WTC11 (cell line): ENCODE data around the gene SLCO2A1. TPM values are rescaled to one million over a fixed set of nuclear protein-coding genes. Genes with fewer than 3 reads are reported as not detected.

Experiments used
- ATAC-seq: fragments of 200-7000 bp; cut with Tn5 transposase; 2 replicates; pipeline ENCODE4 v1.10.0; 2021; ENCODE audit warnings: mild to moderate bottlenecking, moderate library complexity
- CTCF ChIA-PET: fragments of 300-600 bp; sonication (Branson Sonifier 250); formaldehyde crosslinking; loops from one replicate; lab custom pipeline; 2021; ENCODE audit warnings: antibody characterized with exemption; lab: Charles Lee
- POLR2A ChIA-PET: fragments of 350-600 bp; sonication (Branson Sonifier 250); formaldehyde crosslinking; loops from one replicate; lab custom pipeline; 2021; ENCODE audit warnings: antibody characterized with exemption; lab: Charles Lee
- DNase-seq: peaks from one replicate; pipeline ENCODE4 v3.0.0; 2021; ENCODE audit warnings: low spot score
- H3K27ac Mint-ChIP-seq: 2 replicates; pipeline ENCODE4 v1.8.0; 2021; ENCODE audit warnings: mixed read lengths
- H3K27me3 Mint-ChIP-seq: 2 replicates; pipeline ENCODE4 v1.8.0; 2021; ENCODE audit warnings: low read depth, mild to moderate bottlenecking, moderate library complexity, mixed read lengths
- H3K36me3 Mint-ChIP-seq: 2 replicates; pipeline ENCODE4 v1.8.0; 2021; ENCODE audit warnings: mixed read lengths
- H3K4me1 Mint-ChIP-seq: 2 replicates; pipeline ENCODE4 v1.8.0; 2022; ENCODE audit warnings: mixed read lengths
- H3K4me3 Mint-ChIP-seq: 2 replicates; pipeline ENCODE4 v1.8.0; 2021; ENCODE audit warnings: mild to moderate bottlenecking, moderate library complexity, mixed read lengths
- H3K9me3 Mint-ChIP-seq: 2 replicates; pipeline ENCODE4 v1.8.0; 2021; ENCODE audit warnings: mixed read lengths
- ATF1 ChIP-seq: sonication (generic); formaldehyde crosslinking; IDR thresholded peaks from 2 replicates; pipeline ENCODE4 v1.8.1; 2023; ENCODE audit warnings: mild to moderate bottlenecking, moderate library complexity, missing genetic modification reagents
- CREM ChIP-seq: sonication (generic); formaldehyde crosslinking; IDR thresholded peaks from 2 replicates; pipeline ENCODE4 v1.8.1; 2022; ENCODE audit warnings: mild to moderate bottlenecking, missing genetic modification reagents, moderate library complexity
- NR3C1 ChIP-seq: sonication (generic); formaldehyde crosslinking; conservative IDR thresholded peaks from 2 replicates; pipeline ENCODE4 v1.8.1; 2023; ENCODE audit warnings: low read depth, mild to moderate bottlenecking, missing genetic modification reagents
- SMAD4 ChIP-seq: sonication (generic); formaldehyde crosslinking; IDR thresholded peaks from 2 replicates; pipeline ENCODE4 v1.8.0; 2022; ENCODE audit warnings: mild to moderate bottlenecking, missing genetic modification reagents
- SOX15 ChIP-seq: fragments of 250-450 bp; sonication (Bioruptor Pico); IDR thresholded peaks from 2 replicates; pipeline ENCODE4 v1.9.0; 2021; ENCODE audit warnings: mild to moderate bottlenecking
- TEAD1 ChIP-seq: sonication (generic); formaldehyde crosslinking; IDR thresholded peaks from 2 replicates; pipeline ENCODE4 v1.8.0; 2022; ENCODE audit warnings: mild to moderate bottlenecking, missing genetic modification reagents
- TEAD4 ChIP-seq: sonication (generic); formaldehyde crosslinking; IDR thresholded peaks from 2 replicates; pipeline ENCODE4 v1.8.0; 2022; ENCODE audit warnings: mild to moderate bottlenecking, missing genetic modification reagents
- TP53 ChIP-seq: sonication (generic); formaldehyde crosslinking; IDR thresholded peaks from 2 replicates; pipeline ENCODE4 v1.8.1; 2023; ENCODE audit warnings: mild to moderate bottlenecking, missing genetic modification reagents
- ZBTB21 ChIP-seq: sonication (generic); formaldehyde crosslinking; IDR thresholded peaks from 2 replicates; pipeline ENCODE4 v1.8.1; 2023; ENCODE audit warnings: mild to moderate bottlenecking, missing genetic modification reagents, borderline replicate concordance
- ZNF263 ChIP-seq: sonication (generic); formaldehyde crosslinking; IDR thresholded peaks from 2 replicates; pipeline ENCODE4 v1.8.1; 2022; ENCODE audit warnings: low read depth, mild to moderate bottlenecking, moderate library complexity, missing genetic modification reagents
- total RNA-seq: library from RNA; stranded (reverse); gene quantifications from 3 replicates; pipeline ENCODE4 v1.2.3, GENCODE V29; 2021
- TF ChIP-seq, protein P1 (sequence below): sonication (generic); formaldehyde crosslinking; IDR thresholded peaks from 2 replicates; pipeline ENCODE4 v1.8.1; 2023; ENCODE audit warnings: mild to moderate bottlenecking, missing genetic modification reagents
- TF ChIP-seq, protein P2 (sequence below): sonication (generic); formaldehyde crosslinking; IDR thresholded peaks from 2 replicates; pipeline ENCODE4 v1.8.0; 2022; ENCODE audit warnings: mild to moderate bottlenecking, missing genetic modification reagents
- TF ChIP-seq, protein P3 (sequence below): sonication (generic); formaldehyde crosslinking; IDR thresholded peaks from 2 replicates; pipeline ENCODE4 v1.8.1; 2023; ENCODE audit warnings: mild to moderate bottlenecking, missing genetic modification reagents
- TF ChIP-seq, protein P4 (sequence below): fragments of 250-450 bp; sonication (Bioruptor Pico); IDR thresholded peaks from 2 replicates; pipeline ENCODE4 v1.9.0; 2021; ENCODE audit warnings: mild to moderate bottlenecking, borderline replicate concordance
- TF ChIP-seq, protein P5 (sequence below): sonication (generic); formaldehyde crosslinking; IDR thresholded peaks from 2 replicates; pipeline ENCODE4 v1.8.1; 2023; ENCODE audit warnings: mild to moderate bottlenecking, missing genetic modification reagents, moderate library complexity

Gene SLCO2A1
- total RNA-seq, 1 experiment from 2014 or later, result 3.3 TPM

DNA sequence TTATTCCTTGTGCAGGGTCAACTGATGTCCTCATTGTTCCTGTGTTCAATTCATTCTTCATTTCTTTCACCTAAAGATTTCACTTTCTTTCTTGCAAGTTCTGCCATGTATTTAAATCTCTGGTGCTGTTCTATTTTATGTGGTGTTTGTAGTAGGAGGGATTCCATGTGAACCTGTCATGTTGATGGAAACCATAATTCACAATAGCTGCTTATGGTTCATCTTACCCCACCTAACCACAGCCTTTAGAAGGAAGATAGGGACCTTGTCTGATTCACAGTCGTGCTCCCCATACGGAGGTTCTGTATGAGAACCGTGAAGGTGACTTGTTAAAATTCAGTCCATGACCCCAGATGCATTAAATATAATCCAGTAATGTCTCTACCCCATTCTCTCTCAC lies 21.9 kb downstream of the SLCO2A1 start:
- DNase-seq, result no peak
- Mint-ChIP-seq H3K27me3 (peaks cover 4% of the 10 kb centered on the region), H3K4me3 (no peak overlapping the region), H3K27ac (no peak overlapping the region), H3K9me3 (peaks cover 24% of the 10 kb centered on the region), H3K36me3 (peaks cover 9% of the 10 kb centered on the region), H3K4me1 (no peaks in the 10 kb centered on the region)
- ChIA-PET POLR2A (no interaction called here), CTCF (no interaction called here)
- TF ChIP-seq, protein P1, sequence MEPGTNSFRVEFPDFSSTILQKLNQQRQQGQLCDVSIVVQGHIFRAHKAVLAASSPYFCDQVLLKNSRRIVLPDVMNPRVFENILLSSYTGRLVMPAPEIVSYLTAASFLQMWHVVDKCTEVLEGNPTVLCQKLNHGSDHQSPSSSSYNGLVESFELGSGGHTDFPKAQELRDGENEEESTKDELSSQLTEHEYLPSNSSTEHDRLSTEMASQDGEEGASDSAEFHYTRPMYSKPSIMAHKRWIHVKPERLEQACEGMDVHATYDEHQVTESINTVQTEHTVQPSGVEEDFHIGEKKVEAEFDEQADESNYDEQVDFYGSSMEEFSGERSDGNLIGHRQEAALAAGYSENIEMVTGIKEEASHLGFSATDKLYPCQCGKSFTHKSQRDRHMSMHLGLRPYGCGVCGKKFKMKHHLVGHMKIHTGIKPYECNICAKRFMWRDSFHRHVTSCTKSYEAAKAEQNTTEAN, result no peak
- TF ChIP-seq ZNF263, result no peak
- TF ChIP-seq, protein P2, sequence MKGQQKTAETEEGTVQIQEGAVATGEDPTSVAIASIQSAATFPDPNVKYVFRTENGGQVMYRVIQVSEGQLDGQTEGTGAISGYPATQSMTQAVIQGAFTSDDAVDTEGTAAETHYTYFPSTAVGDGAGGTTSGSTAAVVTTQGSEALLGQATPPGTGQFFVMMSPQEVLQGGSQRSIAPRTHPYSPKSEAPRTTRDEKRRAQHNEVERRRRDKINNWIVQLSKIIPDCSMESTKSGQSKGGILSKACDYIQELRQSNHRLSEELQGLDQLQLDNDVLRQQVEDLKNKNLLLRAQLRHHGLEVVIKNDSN, result no peak
- TF ChIP-seq, protein P3, sequence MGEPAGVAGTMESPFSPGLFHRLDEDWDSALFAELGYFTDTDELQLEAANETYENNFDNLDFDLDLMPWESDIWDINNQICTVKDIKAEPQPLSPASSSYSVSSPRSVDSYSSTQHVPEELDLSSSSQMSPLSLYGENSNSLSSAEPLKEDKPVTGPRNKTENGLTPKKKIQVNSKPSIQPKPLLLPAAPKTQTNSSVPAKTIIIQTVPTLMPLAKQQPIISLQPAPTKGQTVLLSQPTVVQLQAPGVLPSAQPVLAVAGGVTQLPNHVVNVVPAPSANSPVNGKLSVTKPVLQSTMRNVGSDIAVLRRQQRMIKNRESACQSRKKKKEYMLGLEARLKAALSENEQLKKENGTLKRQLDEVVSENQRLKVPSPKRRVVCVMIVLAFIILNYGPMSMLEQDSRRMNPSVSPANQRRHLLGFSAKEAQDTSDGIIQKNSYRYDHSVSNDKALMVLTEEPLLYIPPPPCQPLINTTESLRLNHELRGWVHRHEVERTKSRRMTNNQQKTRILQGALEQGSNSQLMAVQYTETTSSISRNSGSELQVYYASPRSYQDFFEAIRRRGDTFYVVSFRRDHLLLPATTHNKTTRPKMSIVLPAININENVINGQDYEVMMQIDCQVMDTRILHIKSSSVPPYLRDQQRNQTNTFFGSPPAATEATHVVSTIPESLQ (CRISPR knock-in tag), result no peak
- no peak for TF ChIP-seq TEAD1
- TF ChIP-seq ATF1 (CRISPR knock-in tag), result no peak
- TF ChIP-seq SMAD4, result no peak
- TF ChIP-seq, protein P4, sequence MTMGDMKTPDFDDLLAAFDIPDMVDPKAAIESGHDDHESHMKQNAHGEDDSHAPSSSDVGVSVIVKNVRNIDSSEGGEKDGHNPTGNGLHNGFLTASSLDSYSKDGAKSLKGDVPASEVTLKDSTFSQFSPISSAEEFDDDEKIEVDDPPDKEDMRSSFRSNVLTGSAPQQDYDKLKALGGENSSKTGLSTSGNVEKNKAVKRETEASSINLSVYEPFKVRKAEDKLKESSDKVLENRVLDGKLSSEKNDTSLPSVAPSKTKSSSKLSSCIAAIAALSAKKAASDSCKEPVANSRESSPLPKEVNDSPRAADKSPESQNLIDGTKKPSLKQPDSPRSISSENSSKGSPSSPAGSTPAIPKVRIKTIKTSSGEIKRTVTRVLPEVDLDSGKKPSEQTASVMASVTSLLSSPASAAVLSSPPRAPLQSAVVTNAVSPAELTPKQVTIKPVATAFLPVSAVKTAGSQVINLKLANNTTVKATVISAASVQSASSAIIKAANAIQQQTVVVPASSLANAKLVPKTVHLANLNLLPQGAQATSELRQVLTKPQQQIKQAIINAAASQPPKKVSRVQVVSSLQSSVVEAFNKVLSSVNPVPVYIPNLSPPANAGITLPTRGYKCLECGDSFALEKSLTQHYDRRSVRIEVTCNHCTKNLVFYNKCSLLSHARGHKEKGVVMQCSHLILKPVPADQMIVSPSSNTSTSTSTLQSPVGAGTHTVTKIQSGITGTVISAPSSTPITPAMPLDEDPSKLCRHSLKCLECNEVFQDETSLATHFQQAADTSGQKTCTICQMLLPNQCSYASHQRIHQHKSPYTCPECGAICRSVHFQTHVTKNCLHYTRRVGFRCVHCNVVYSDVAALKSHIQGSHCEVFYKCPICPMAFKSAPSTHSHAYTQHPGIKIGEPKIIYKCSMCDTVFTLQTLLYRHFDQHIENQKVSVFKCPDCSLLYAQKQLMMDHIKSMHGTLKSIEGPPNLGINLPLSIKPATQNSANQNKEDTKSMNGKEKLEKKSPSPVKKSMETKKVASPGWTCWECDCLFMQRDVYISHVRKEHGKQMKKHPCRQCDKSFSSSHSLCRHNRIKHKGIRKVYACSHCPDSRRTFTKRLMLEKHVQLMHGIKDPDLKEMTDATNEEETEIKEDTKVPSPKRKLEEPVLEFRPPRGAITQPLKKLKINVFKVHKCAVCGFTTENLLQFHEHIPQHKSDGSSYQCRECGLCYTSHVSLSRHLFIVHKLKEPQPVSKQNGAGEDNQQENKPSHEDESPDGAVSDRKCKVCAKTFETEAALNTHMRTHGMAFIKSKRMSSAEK (CRISPR knock-in tag), result no peak
- no peak for TF ChIP-seq ZBTB21 (CRISPR knock-in tag)
- TF ChIP-seq NR3C1, result no peak
- TF ChIP-seq, protein P5, sequence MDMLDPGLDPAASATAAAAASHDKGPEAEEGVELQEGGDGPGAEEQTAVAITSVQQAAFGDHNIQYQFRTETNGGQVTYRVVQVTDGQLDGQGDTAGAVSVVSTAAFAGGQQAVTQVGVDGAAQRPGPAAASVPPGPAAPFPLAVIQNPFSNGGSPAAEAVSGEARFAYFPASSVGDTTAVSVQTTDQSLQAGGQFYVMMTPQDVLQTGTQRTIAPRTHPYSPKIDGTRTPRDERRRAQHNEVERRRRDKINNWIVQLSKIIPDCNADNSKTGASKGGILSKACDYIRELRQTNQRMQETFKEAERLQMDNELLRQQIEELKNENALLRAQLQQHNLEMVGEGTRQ (CRISPR knock-in tag), result no peak
- ATAC-seq, result no peak

DNA sequence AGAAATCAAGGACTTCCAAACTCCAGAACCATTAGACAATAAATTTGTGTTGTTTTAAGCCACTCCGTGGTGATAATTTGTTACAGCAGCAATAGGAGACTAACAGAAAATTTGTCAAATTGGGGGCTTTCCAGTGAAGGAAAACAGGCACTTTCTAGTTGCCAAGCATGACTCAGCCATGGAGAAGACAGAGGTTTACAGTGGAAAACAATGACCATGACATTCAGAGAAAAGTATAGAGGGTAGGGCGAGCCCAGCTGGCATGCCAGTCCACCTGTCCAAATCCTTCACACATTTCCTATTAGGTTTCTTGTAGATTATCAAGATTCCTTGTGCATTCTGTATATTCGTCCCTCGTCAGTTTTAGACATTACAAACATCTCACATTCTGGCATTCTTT lies 24.9 kb downstream of the SLCO2A1 start:
- H3K27me3 Mint-ChIP-seq, result peaks cover 4% of the 10 kb centered on the region; the same call in 1 of the 2 replicates
- no peaks in the 10 kb centered on the region for H3K4me1 Mint-ChIP-seq
- no peak for DNase-seq
- H3K4me3 Mint-ChIP-seq, result no peak overlapping the region
- CTCF ChIA-PET, result no interaction called here
- H3K27ac Mint-ChIP-seq, result no peak overlapping the region
- no peak for ATAC-seq
- peaks cover 9% of the 10 kb centered on the region for H3K36me3 Mint-ChIP-seq
- peaks cover 21% of the 10 kb centered on the region for H3K9me3 Mint-ChIP-seq
- TF ChIP-seq SOX15 (CRISPR knock-in tag) (no peak), CREM (no peak), NR3C1 (no peak), ZBTB21 (CRISPR knock-in tag) (no peak), TP53 (CRISPR knock-in tag) (no peak), TEAD4 (CRISPR knock-in tag) (no peak)
- TF ChIP-seq, protein P5 (CRISPR knock-in tag), result no peak
- TF ChIP-seq, protein P3 (CRISPR knock-in tag), result no peak
- POLR2A ChIA-PET, result no interaction called here
